SU-DHL-6 (cell line): Measurements from ENCODE around the gene RBM19.

Experiments used
- CTCF ChIP-seq: fragments of 200-600 bp; sonication (generic); IDR thresholded peaks from one replicate; pipeline ENCODE4 v1.5.1; 2017; ENCODE audit warnings: antibody characterized with exemption, mild to moderate bottlenecking, low read length, moderate library complexity; ENCODE audit not compliant: insufficient read depth, poor library complexity, severe bottlenecking
- EZH2phosphoT487 ChIP-seq: fragments of 200-600 bp; sonication (generic), shearing (Covaris generic); conservative IDR thresholded peaks from 2 replicates; pipeline ENCODE4 v1.6.1; 2018; ENCODE audit warnings: mild to moderate bottlenecking, antibody characterized with exemption, low read length, moderate library complexity, mixed read lengths

GRCh38 chr12:113831016-113831415 is 135.1 kb downstream of the RBM19 start:
- TF ChIP-seq CTCF = no peak
- TF ChIP-seq EZH2phosphoT487 = no peak
